Smooth muscle cell (in vitro differentiated cells): ENCODE measurements around the gene MEGF10. TPM values are rescaled to one million over a fixed set of nuclear protein-coding genes. Genes with fewer than 3 reads are reported as not detected.

ENCODE experiments used
- DNase-seq: peaks from one replicate; lab custom pipeline; 2025; ENCODE audit not compliant: unreplicated experiment; lab: John Stamatoyannopoulos, UW
- H2AFZ ChIP-seq: fragments of 200-600 bp; sonication (generic); 2 replicates; pipeline ENCODE4 v1.6.0; 2016; ENCODE audit warnings: antibody characterized with exemption, low read depth, mild to moderate bottlenecking
- H3F3A ChIP-seq: fragments of 200-600 bp; sonication (generic); 2 replicates; pipeline ENCODE4 v1.6.0; 2017; ENCODE audit warnings: antibody characterized with exemption, low read depth
- H3K27ac ChIP-seq: fragments of 200-600 bp; sonication (generic); 2 replicates; pipeline ENCODE4 v1.5.1; 2016; ENCODE audit warnings: low read depth, mild to moderate bottlenecking
- H3K27me3 ChIP-seq: fragments of 200-600 bp; sonication (generic); 2 replicates; pipeline ENCODE4 v1.6.1; 2016; ENCODE audit warnings: low read depth, mild to moderate bottlenecking
- H3K36me3 ChIP-seq: fragments of 200-600 bp; sonication (generic); 2 replicates; pipeline ENCODE4 v1.5.1; 2016; ENCODE audit warnings: low read depth
- H3K4me1 ChIP-seq: fragments of 200-600 bp; sonication (generic); 2 replicates; pipeline ENCODE4 v1.5.1; 2016; ENCODE audit warnings: low read depth
- H3K4me2 ChIP-seq: fragments of 200-600 bp; sonication (generic); 2 replicates; pipeline ENCODE4 v1.6.0; 2016; ENCODE audit warnings: mild to moderate bottlenecking
- H3K4me3 ChIP-seq: fragments of 200-600 bp; sonication (generic); 2 replicates; pipeline ENCODE4 v1.5.1; 2016; ENCODE audit warnings: mild to moderate bottlenecking
- H3K79me2 ChIP-seq: fragments of 200-600 bp; sonication (generic); 2 replicates; pipeline ENCODE4 v1.6.0; 2016; ENCODE audit warnings: low read depth, mild to moderate bottlenecking
- H3K9ac ChIP-seq: fragments of 200-600 bp; sonication (generic); 2 replicates; pipeline ENCODE4 v1.6.0; 2016; ENCODE audit warnings: low read depth
- H3K9me3 ChIP-seq: fragments of 200-600 bp; sonication (generic); replicated peaks from 2 replicates; pipeline ENCODE4 v1.5.1; 2016; ENCODE audit warnings: low read depth
- H4K20me1 ChIP-seq: fragments of 200-600 bp; sonication (generic); 2 replicates; pipeline ENCODE4 v1.6.0; 2016; ENCODE audit warnings: low read depth
- CTCF ChIP-seq: fragments of 200-600 bp; sonication (generic); IDR thresholded peaks from 2 replicates; pipeline ENCODE4 v1.5.1; 2017; ENCODE audit warnings: borderline replicate concordance, mild to moderate bottlenecking, antibody characterized with exemption; ENCODE audit not compliant: insufficient read depth, poor library complexity, severe bottlenecking
- WGBS: methylation state at CpG from one replicate; pipeline ENCODE4 v1.1.7; 2016; ENCODE audit warnings: low lambda C conversion rate; 5-methylcytosine and 5-hydroxymethylcytosine counted together
- polyA plus RNA-seq: library from polyadenylated mRNA; unstranded; fragments of >200 nt; fragmentation: Nextera tagmentation; extraction: Ambion mirVana; gene quantifications from 2 replicates; pipeline ENCODE4 v1.2.1, GENCODE V29; 2016
- total RNA-seq: library from RNA; depleted of rRNA; stranded (reverse); fragments of >200 nt; gene quantifications from 2 replicates; pipeline ENCODE4 v1.2.3, GENCODE V29; 2014

The MEGF10 gene
- total and polyA plus RNA-seq, 2 experiments from 2014 or later, result 0.83 to 3.6 TPM

- Histone ChIP-seq H3K27me3 (no peaks in the 10 kb centered on the region), H3K9ac (no peak overlapping the region), H4K20me1 (no peaks in the 10 kb centered on the region), H2AFZ (no peak overlapping the region), H3K36me3 (no peaks in the 10 kb centered on the region), H3K9me3 (no peaks in the 10 kb centered on the region), H3K27ac (no peak overlapping the region), H3F3A (no peaks in the 10 kb centered on the region), H3K4me1 (no peaks in the 10 kb centered on the region), H3K79me2 (no peaks in the 10 kb centered on the region), H3K4me3 (no peak overlapping the region), H3K4me2 (no peak overlapping the region)
- WGBS, result 98% methylated on average over 2 of the region's 2 CpGs
- DNase-seq, result no peak
- TF ChIP-seq CTCF, result no peak
Observed at GRCh38 chr5:127471211-127471610, 180.6 kb downstream of the MEGF10 start.

GRCh38 chr5:127472700-127473099 is 182.1 kb downstream of the MEGF10 start:
- TF ChIP-seq CTCF, result no peak
- Histone ChIP-seq H4K20me1 (no peaks in the 10 kb centered on the region), H3K4me1 (no peaks in the 10 kb centered on the region), H2AFZ (no peak overlapping the region), H3K9me3 (no peaks in the 10 kb centered on the region), H3K27ac (no peak overlapping the region), H3K9ac (no peak overlapping the region), H3K4me3 (no peak overlapping the region), H3K79me2 (no peaks in the 10 kb centered on the region), H3F3A (no peaks in the 10 kb centered on the region), H3K4me2 (no peak overlapping the region), H3K36me3 (no peaks in the 10 kb centered on the region), H3K27me3 (no peaks in the 10 kb centered on the region)
- 92% methylated on average over 3 of the region's 3 CpGs for whole genome bisulfite sequencing
- DNase-seq, result no peak

DNA sequence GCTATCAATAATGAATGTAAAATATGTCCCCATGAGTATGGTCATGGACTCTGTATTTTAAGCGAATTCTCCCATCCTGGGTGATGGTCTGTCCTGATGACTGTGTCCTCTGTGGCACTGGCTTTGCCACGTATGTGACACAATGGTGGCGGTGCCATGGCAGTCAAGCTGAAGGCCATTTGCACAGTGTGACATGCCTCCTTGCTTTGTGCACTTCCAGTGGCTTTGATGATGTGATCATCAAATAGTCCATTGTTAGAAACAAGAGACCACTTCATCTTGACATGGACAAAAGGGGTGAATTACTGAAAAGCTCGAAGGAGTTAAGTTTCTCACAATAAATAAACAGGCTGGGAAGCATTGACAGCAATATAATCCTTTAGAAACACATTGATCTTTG is 195.9 kb downstream of the MEGF10 start:
- no peaks in the 10 kb centered on the region for H3K79me2 ChIP-seq
- no peak for DNase-seq
- no peaks in the 10 kb centered on the region for H3K36me3 ChIP-seq
- no peak for TF ChIP-seq CTCF
- no peak overlapping the region for H2AFZ ChIP-seq
- H3K27ac ChIP-seq, result no peak overlapping the region
- H3K27me3 ChIP-seq, result no peaks in the 10 kb centered on the region
- H3K9ac ChIP-seq, result no peak overlapping the region
- H3K4me3 ChIP-seq, result no peak overlapping the region
- no peaks in the 10 kb centered on the region for H3K9me3 ChIP-seq
- H3K4me2 ChIP-seq, result no peak overlapping the region
- H3K4me1 ChIP-seq, result no peaks in the 10 kb centered on the region
- H3F3A ChIP-seq, result no peaks in the 10 kb centered on the region
- WGBS, result 90% methylated on average over 4 of the region's 4 CpGs
- no peaks in the 10 kb centered on the region for H4K20me1 ChIP-seq

- peak; percentile 91 for TF ChIP-seq CTCF
- Histone ChIP-seq H3K79me2 (no peaks in the 10 kb centered on the region), H3K36me3 (no peaks in the 10 kb centered on the region), H4K20me1 (no peaks in the 10 kb centered on the region), H3K4me3 (no peak overlapping the region), H3K9me3 (no peaks in the 10 kb centered on the region), H2AFZ (no peak overlapping the region), H3K4me1 (no peaks in the 10 kb centered on the region), H3K9ac (no peak overlapping the region), H3K27ac (no peak overlapping the region), H3K27me3 (peaks cover 35% of the 10 kb centered on the region), H3K4me2 (no peak overlapping the region), H3F3A (no peaks in the 10 kb centered on the region)
- DNase-seq, result no peak
- WGBS, result 63% methylated on average over 3 of the region's 3 CpGs
Observed at GRCh38 chr5:127492854-127493738, 202.5 kb downstream of the MEGF10 start.
